ENCODE results near the gene ABCB1. TPM values are rescaled to one million over a fixed set of nuclear protein-coding genes. Genes with fewer than 3 reads are reported as not detected.

The ABCB1 gene
- total RNA-seq, 1 donor = not detected

- Histone ChIP-seq H3K79me2 (ENCODE audit: insufficient read depth, low read length) (no peaks in the 10 kb centered on the region), H3K4me2 (ENCODE audit: insufficient read depth, low read length) (no peak overlapping the region), H4K20me1 (ENCODE audit: insufficient read depth, low read length) (no peaks in the 10 kb centered on the region), H3K27ac (ENCODE audit: low read depth, low read length) (no peak overlapping the region), H3K4me1 (ENCODE audit: insufficient read depth, low read length) (no peaks in the 10 kb centered on the region), H2AFZ (ENCODE audit: low read length) (no peak overlapping the region), H3K4me3 (ENCODE audit: insufficient read depth, low read length) (no peak overlapping the region), H3K36me3 (ENCODE audit: insufficient read depth, low read length) (no peaks in the 10 kb centered on the region), H3K9me3 (ENCODE audit: low read depth, low read length) (no peaks in the 10 kb centered on the region), H3K27me3 (ENCODE audit: insufficient read depth, low read length) (no peaks in the 10 kb centered on the region)
- TF ChIP-seq CTCF (IDR thresholded peaks at IDR 0.05; ENCODE audit: extremely low read depth, low read depth, low read length) = no peak
- DNase-seq (ENCODE audit: insufficient read length, low spot score, missing footprints) = peak; percentile 19
Observed at GRCh38 chr7:87510411-87510875, 90.2 kb downstream of the ABCB1 start.

GRCh38 chr7:87507446-87507845 lies 93.2 kb downstream of the ABCB1 start:
- TF ChIP-seq CTCF (IDR thresholded peaks at IDR 0.05; ENCODE audit: extremely low read depth, low read depth, low read length) = no peak

GRCh38 chr7:87506246-87507180 lies 94.2 kb downstream of the ABCB1 start:
- no peaks in the 10 kb centered on the region for H3K9me3 ChIP-seq (ENCODE audit: low read depth, low read length)
- no peaks in the 10 kb centered on the region for H3K4me1 ChIP-seq (ENCODE audit: insufficient read depth, low read length)
- TF ChIP-seq CTCF (IDR thresholded peaks at IDR 0.05; ENCODE audit: extremely low read depth, low read depth, low read length) = peak; percentile 40
- H3K4me3 ChIP-seq (ENCODE audit: insufficient read depth, low read length) = no peak overlapping the region
- H4K20me1 ChIP-seq (ENCODE audit: insufficient read depth, low read length) = no peaks in the 10 kb centered on the region
- no peak overlapping the region for H3K4me2 ChIP-seq (ENCODE audit: insufficient read depth, low read length)
- no peaks in the 10 kb centered on the region for H3K27me3 ChIP-seq (ENCODE audit: insufficient read depth, low read length)
- H3K79me2 ChIP-seq (ENCODE audit: insufficient read depth, low read length) = no peaks in the 10 kb centered on the region
- no peaks in the 10 kb centered on the region for H3K36me3 ChIP-seq (ENCODE audit: insufficient read depth, low read length)
- DNase-seq (ENCODE audit: insufficient read length, low spot score, missing footprints) = no peak
- H2AFZ ChIP-seq (ENCODE audit: low read length) = no peak overlapping the region
- no peak overlapping the region for H3K27ac ChIP-seq (ENCODE audit: low read depth, low read length)

More at GRCh38 chr7:87507446-87507845, 93.2 kb downstream of the ABCB1 start:
- H2AFZ ChIP-seq (ENCODE audit: low read length) = no peak overlapping the region
- no peak for DNase-seq (ENCODE audit: insufficient read length, low spot score, missing footprints)
- H3K27me3 ChIP-seq (ENCODE audit: insufficient read depth, low read length) = no peaks in the 10 kb centered on the region
- no peaks in the 10 kb centered on the region for H3K36me3 ChIP-seq (ENCODE audit: insufficient read depth, low read length)
- no peak overlapping the region for H3K4me2 ChIP-seq (ENCODE audit: insufficient read depth, low read length)
- no peaks in the 10 kb centered on the region for H3K9me3 ChIP-seq (ENCODE audit: low read depth, low read length)
- H3K27ac ChIP-seq (ENCODE audit: low read depth, low read length) = no peak overlapping the region
- no peaks in the 10 kb centered on the region for H3K4me1 ChIP-seq (ENCODE audit: insufficient read depth, low read length)
- no peaks in the 10 kb centered on the region for H4K20me1 ChIP-seq (ENCODE audit: insufficient read depth, low read length)
- H3K4me3 ChIP-seq (ENCODE audit: insufficient read depth, low read length) = no peak overlapping the region
- H3K79me2 ChIP-seq (ENCODE audit: insufficient read depth, low read length) = no peaks in the 10 kb centered on the region

GRCh38 chr7:87505557-87506245 lies 95.0 kb downstream of the ABCB1 start:
- Histone ChIP-seq H3K4me1 (ENCODE audit: insufficient read depth, low read length) (no peaks in the 10 kb centered on the region), H3K4me2 (ENCODE audit: insufficient read depth, low read length) (no peak overlapping the region), H3K27me3 (ENCODE audit: insufficient read depth, low read length) (no peaks in the 10 kb centered on the region), H3K79me2 (ENCODE audit: insufficient read depth, low read length) (no peaks in the 10 kb centered on the region), H3K9me3 (ENCODE audit: low read depth, low read length) (no peaks in the 10 kb centered on the region), H3K4me3 (ENCODE audit: insufficient read depth, low read length) (no peak overlapping the region), H2AFZ (ENCODE audit: low read length) (no peak overlapping the region), H3K36me3 (ENCODE audit: insufficient read depth, low read length) (no peaks in the 10 kb centered on the region), H4K20me1 (ENCODE audit: insufficient read depth, low read length) (no peaks in the 10 kb centered on the region), H3K27ac (ENCODE audit: low read depth, low read length) (no peak overlapping the region)
- DNase-seq (ENCODE audit: insufficient read length, low spot score, missing footprints) = no peak
- no peak for TF ChIP-seq CTCF (IDR thresholded peaks at IDR 0.05; ENCODE audit: extremely low read depth, low read depth, low read length)

Data from osteoblast (primary cell).